Activated CD4-positive, alpha-beta T cell treated with anti-CD3 and anti-CD28 coated beads, Interleukin-2, amount 10 ng/mL, durations not matched to agents 7 days and 5 days (primary cell): ENCODE results near the gene DBNL. TPM values are rescaled to one million over a fixed set of nuclear protein-coding genes. Genes with fewer than 3 reads are reported as not detected.
"Not testable (repeated sequence)": the region's sequence is repeated elsewhere in the genome, so short reads cannot be mapped to it uniquely, and the experiment has no call there.

Experiments used
- CTCF ChIA-PET: fragments of 350-600 bp; sonication (Branson Sonifier 250); formaldehyde crosslinking; loops from one replicate; lab custom pipeline; 2021; ENCODE audit warnings: antibody characterized with exemption; lab: Charles Lee
- POLR2A ChIA-PET: fragments of 350-600 bp; sonication (Branson Sonifier 250); formaldehyde crosslinking; loops from one replicate; lab custom pipeline; 2021; ENCODE audit warnings: antibody characterized with exemption; lab: Charles Lee
- DNase-seq: peaks from one replicate; pipeline ENCODE4 v3.0.0-alpha.2; 2020
- H3K27ac Mint-ChIP-seq: one replicate; pipeline ENCODE4 v1.8.0; 2021; ENCODE audit warnings: mild to moderate bottlenecking, moderate library complexity, mixed read lengths
- H3K27me3 Mint-ChIP-seq: one replicate; pipeline ENCODE4 v1.8.0; 2021; ENCODE audit warnings: mixed read lengths
- H3K36me3 Mint-ChIP-seq: one replicate; pipeline ENCODE4 v1.8.0; 2021; ENCODE audit warnings: low read depth, mixed read lengths
- H3K4me1 Mint-ChIP-seq: one replicate; pipeline ENCODE4 v1.8.0; 2021; ENCODE audit warnings: mixed read lengths
- H3K4me3 Mint-ChIP-seq: one replicate; pipeline ENCODE4 v1.8.0; 2021; ENCODE audit warnings: mild to moderate bottlenecking, moderate library complexity, mixed read lengths
- H3K9me3 Mint-ChIP-seq: one replicate; pipeline ENCODE4 v1.8.0; 2021; ENCODE audit warnings: mixed read lengths
- total RNA-seq, 2 experiments: library from RNA; stranded (reverse); gene quantifications; one replicate each; pipeline ENCODE4 v1.2.3, GENCODE V29; 2021

Gene DBNL
- 100 to 1,000 TPM; 152 to 168 TPM for total RNA-seq

GRCh38 chr7:44044315-44045225, at the start of gene DBNL:
TSS of gene DBNL (plus strand) at chr7:44044702. CDS start at chr7:44044738, 36 bp downstream.
- no peaks in the 10 kb centered on the region for H3K27me3 Mint-ChIP-seq
- peak within 1 kb of the TSS; percentile 94 for H3K27ac Mint-ChIP-seq
- DNase-seq: peak; percentile 93
- H3K4me3 Mint-ChIP-seq: peak within 1 kb of the TSS; percentile 86
- H3K9me3 Mint-ChIP-seq: no peaks in the 10 kb centered on the region
- H3K36me3 Mint-ChIP-seq: peaks cover 31% of the 10 kb centered on the region
- peaks cover 54% of the 10 kb centered on the region for H3K4me1 Mint-ChIP-seq
- POLR2A ChIA-PET: interaction anchor here (0.6 to 1.0 kb wide), 2 partner anchors 25 kb away, joined by 3 read pairs; no protein-coding TSS in a partner anchor
- CTCF ChIA-PET: interaction anchor here (0.6 to 1.5 kb wide), 7 partner anchors 10 to 530 kb away, joined by 3 to 5 read pairs (median 3); no protein-coding TSS in a partner anchor

- H3K4me1 Mint-ChIP-seq, CTCF ChIA-PET, H3K36me3 Mint-ChIP-seq, DNase-seq, H3K27ac Mint-ChIP-seq, H3K4me3 Mint-ChIP-seq, H3K27me3 Mint-ChIP-seq, POLR2A ChIA-PET, H3K9me3 Mint-ChIP-seq: not testable (repeated sequence)
Observed at GRCh38 chr7:43997532-43997931, 47.0 kb upstream of the DBNL start, which contains the start of gene SPDYE1. TSS of gene SPDYE1 (plus strand) at chr7:43997897. CDS start at chr7:43999950, 2,053 bp downstream.

GRCh38 chr7:44012081-44012480, 32.4 kb upstream of the DBNL start:
- H3K27ac Mint-ChIP-seq, CTCF ChIA-PET, H3K9me3 Mint-ChIP-seq, DNase-seq, POLR2A ChIA-PET, H3K4me3 Mint-ChIP-seq, H3K36me3 Mint-ChIP-seq, H3K4me1 Mint-ChIP-seq, H3K27me3 Mint-ChIP-seq: not testable (repeated sequence)

GRCh38 chr7:44015090-44015489, 29.4 kb upstream of the DBNL start:
- H3K27me3 Mint-ChIP-seq, CTCF ChIA-PET, H3K27ac Mint-ChIP-seq, H3K4me1 Mint-ChIP-seq, POLR2A ChIA-PET, DNase-seq, H3K4me3 Mint-ChIP-seq, H3K36me3 Mint-ChIP-seq, H3K9me3 Mint-ChIP-seq: not testable (repeated sequence)

- ChIA-PET POLR2A (interaction anchor here (0.6 to 1.0 kb wide), 3 partner anchors 25 to 434 kb away, joined by 3 read pairs; partner anchors contain the start of gene DBNL), CTCF (interaction anchor here (0.7 to 1.2 kb wide), 5 partner anchors 23 to 546 kb away, joined by 3 to 5 read pairs (median 3); no protein-coding TSS in a partner anchor)
- Mint-ChIP-seq H3K27ac (peak overlapping the region; percentile 91), H3K4me3 (peak overlapping the region; percentile 89), H3K4me1 (peaks cover 20% of the 10 kb centered on the region)
- not testable (repeated sequence) for H3K27me3 Mint-ChIP-seq, H3K36me3 Mint-ChIP-seq, H3K9me3 Mint-ChIP-seq
- peak; percentile 98 for DNase-seq
Observed at GRCh38 chr7:44018857-44019807, 25.4 kb upstream of the DBNL start.

GRCh38 chr7:44019825-44020224, 24.7 kb upstream of the DBNL start:
- H3K36me3 Mint-ChIP-seq, DNase-seq, H3K9me3 Mint-ChIP-seq, H3K4me3 Mint-ChIP-seq, H3K27ac Mint-ChIP-seq, H3K27me3 Mint-ChIP-seq: not testable (repeated sequence)
- ChIA-PET CTCF (interaction anchor here (0.6 to 1.2 kb wide), 6 partner anchors 15 to 545 kb away, joined by 3 to 5 read pairs (median 3); no protein-coding TSS in a partner anchor), POLR2A (interaction anchor here (0.6 to 1.0 kb wide), 3 partner anchors 24 to 434 kb away, joined by 3 read pairs; partner anchors contain the start of gene DBNL)
- H3K4me1 Mint-ChIP-seq: peaks cover 20% of the 10 kb centered on the region

- H3K27ac Mint-ChIP-seq, POLR2A ChIA-PET, H3K9me3 Mint-ChIP-seq: not testable (repeated sequence)
Observed at GRCh38 chr7:44022069-44022468, 22.4 kb upstream of the DBNL start.

GRCh38 chr7:44022796-44023467, 21.6 kb upstream of the DBNL start:
- H3K27ac Mint-ChIP-seq, POLR2A ChIA-PET, H3K36me3 Mint-ChIP-seq, H3K27me3 Mint-ChIP-seq, CTCF ChIA-PET, H3K4me3 Mint-ChIP-seq, DNase-seq, H3K9me3 Mint-ChIP-seq: not testable (repeated sequence)
- H3K4me1 Mint-ChIP-seq: peaks cover 16% of the 10 kb centered on the region

More at GRCh38 chr7:44022069-44022468, 22.4 kb upstream of the DBNL start:
- DNase-seq, H3K36me3 Mint-ChIP-seq, CTCF ChIA-PET, H3K27me3 Mint-ChIP-seq, H3K4me3 Mint-ChIP-seq: not testable (repeated sequence)
- H3K4me1 Mint-ChIP-seq: peaks cover 18% of the 10 kb centered on the region

- H3K36me3 Mint-ChIP-seq, DNase-seq, H3K4me1 Mint-ChIP-seq, H3K4me3 Mint-ChIP-seq, POLR2A ChIA-PET, H3K27me3 Mint-ChIP-seq, H3K27ac Mint-ChIP-seq, CTCF ChIA-PET, H3K9me3 Mint-ChIP-seq: not testable (repeated sequence)
Observed at GRCh38 chr7:44029433-44029832, 15.1 kb upstream of the DBNL start.

GRCh38 chr7:44030029-44030428, 14.5 kb upstream of the DBNL start:
- CTCF ChIA-PET, H3K4me3 Mint-ChIP-seq, POLR2A ChIA-PET, H3K27me3 Mint-ChIP-seq, DNase-seq, H3K4me1 Mint-ChIP-seq, H3K36me3 Mint-ChIP-seq, H3K27ac Mint-ChIP-seq, H3K9me3 Mint-ChIP-seq: not testable (repeated sequence)

GRCh38 chr7:44031319-44031718, 13.2 kb upstream of the DBNL start:
- H3K4me1 Mint-ChIP-seq, H3K9me3 Mint-ChIP-seq, DNase-seq, H3K27me3 Mint-ChIP-seq, POLR2A ChIA-PET, H3K36me3 Mint-ChIP-seq, CTCF ChIA-PET, H3K27ac Mint-ChIP-seq, H3K4me3 Mint-ChIP-seq: not testable (repeated sequence)

GRCh38 chr7:44032031-44032430, 12.5 kb upstream of the DBNL start:
- CTCF ChIA-PET, H3K4me1 Mint-ChIP-seq, H3K9me3 Mint-ChIP-seq, H3K4me3 Mint-ChIP-seq, POLR2A ChIA-PET, H3K27me3 Mint-ChIP-seq, H3K36me3 Mint-ChIP-seq, H3K27ac Mint-ChIP-seq, DNase-seq: not testable (repeated sequence)
